GM10266 (cell line): Measurements from ENCODE around the gene ZNF667.

Experiments used
- DNase-seq: peaks from one replicate; pipeline ENCODE4 v3.0.0; 2012; ENCODE audit errors: extremely low spot score
- TF ChIP-seq, protein P1 (sequence below): IDR thresholded peaks from 2 replicates; pipeline ENCODE4 v1.5.1; 2012; ENCODE audit warnings: mild to moderate bottlenecking, low read depth; ENCODE audit not compliant: control insufficient read depth, insufficient read depth; ENCODE audit errors: missing control alignments

The ZNF667 gene

DNA sequence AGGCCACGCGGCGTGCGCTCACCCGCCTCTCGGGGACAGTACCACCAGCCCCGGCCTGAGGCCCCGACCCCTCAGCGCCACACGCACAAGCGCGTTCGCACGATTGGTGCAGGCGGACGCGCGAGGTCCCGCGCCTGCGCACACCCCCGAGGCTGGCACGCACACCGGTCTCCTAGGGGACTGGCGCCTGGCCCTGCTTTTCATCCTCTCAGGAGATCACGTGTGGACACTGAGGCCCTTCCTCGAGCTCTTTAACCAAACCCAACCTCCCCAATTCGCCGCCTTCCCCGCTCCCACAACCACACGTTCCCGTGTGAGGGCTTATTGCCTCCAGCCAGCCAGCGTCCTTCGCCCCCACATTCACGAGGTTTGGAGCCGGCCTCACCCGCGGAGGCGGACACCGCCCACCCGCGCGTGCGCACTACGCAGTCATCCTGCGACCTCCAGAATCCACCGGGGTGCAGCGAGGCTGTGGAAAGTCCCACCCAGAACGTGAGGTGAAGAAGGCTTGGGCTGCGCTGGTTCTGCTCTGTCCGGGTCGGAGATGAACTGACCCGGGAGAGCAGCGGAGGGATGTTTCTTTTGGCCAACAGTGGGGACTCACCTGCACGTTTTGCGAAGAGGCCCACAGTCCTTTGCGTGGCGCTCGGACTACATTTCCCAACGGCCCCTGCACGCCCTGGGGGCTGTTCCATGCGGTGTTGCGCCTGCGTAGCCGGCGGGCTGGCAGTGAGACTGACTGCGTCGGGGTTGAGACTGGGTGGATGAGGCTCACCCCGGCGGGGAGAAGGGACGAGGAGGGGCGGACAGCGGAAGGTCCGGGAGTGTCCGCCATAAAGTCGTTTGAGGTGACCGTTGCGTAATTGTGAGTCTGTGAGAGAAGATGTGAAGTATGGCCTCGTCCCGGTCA, 539 bp upstream of the ZNF667 start:
- TF ChIP-seq, protein P1, sequence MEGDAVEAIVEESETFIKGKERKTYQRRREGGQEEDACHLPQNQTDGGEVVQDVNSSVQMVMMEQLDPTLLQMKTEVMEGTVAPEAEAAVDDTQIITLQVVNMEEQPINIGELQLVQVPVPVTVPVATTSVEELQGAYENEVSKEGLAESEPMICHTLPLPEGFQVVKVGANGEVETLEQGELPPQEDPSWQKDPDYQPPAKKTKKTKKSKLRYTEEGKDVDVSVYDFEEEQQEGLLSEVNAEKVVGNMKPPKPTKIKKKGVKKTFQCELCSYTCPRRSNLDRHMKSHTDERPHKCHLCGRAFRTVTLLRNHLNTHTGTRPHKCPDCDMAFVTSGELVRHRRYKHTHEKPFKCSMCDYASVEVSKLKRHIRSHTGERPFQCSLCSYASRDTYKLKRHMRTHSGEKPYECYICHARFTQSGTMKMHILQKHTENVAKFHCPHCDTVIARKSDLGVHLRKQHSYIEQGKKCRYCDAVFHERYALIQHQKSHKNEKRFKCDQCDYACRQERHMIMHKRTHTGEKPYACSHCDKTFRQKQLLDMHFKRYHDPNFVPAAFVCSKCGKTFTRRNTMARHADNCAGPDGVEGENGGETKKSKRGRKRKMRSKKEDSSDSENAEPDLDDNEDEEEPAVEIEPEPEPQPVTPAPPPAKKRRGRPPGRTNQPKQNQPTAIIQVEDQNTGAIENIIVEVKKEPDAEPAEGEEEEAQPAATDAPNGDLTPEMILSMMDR: no peak
- no peak for DNase-seq

DNA sequence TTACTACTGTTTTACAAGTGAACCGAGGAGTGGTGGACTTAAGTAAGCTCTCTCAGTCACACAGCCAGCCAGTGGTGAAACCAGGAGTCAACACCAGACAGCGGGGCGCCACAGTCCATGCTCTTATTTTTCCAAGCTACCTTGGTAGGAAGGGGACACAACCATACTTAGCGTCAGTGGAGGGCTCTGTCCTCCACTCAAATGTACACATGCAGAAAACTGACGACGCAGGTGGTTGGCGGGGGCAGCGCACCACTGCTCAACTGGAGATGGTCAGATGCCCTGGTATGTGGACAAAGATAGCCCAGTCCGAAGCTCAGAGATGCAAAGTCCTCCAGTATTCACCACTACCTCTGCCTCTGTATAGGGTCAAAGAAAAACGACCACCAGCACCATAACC, 1.1 kb downstream of the ZNF667 start:
- no peak for DNase-seq
- TF ChIP-seq, protein P1: no peak

DNA sequence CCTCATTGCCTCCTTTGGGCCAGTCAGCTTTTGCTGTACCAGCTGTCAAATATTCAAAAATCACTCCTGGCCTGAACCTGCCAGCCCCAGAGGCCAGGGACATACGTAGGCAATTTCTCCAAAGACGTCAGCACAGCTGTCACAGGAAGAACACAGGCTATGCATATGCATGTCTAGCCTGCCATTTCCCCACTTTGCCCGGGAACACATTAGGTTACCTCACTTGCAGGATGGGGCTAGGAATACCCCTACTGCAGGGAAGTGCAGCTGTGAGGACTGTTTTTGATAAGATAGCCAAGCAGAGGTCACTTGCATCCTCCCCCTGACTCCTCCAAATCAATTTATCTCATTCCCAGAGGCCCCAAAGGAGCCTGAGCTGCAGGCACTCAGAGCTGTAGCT, 2.8 kb downstream of the ZNF667 start:
- no peak for DNase-seq
- TF ChIP-seq, protein P1: no peak

DNA sequence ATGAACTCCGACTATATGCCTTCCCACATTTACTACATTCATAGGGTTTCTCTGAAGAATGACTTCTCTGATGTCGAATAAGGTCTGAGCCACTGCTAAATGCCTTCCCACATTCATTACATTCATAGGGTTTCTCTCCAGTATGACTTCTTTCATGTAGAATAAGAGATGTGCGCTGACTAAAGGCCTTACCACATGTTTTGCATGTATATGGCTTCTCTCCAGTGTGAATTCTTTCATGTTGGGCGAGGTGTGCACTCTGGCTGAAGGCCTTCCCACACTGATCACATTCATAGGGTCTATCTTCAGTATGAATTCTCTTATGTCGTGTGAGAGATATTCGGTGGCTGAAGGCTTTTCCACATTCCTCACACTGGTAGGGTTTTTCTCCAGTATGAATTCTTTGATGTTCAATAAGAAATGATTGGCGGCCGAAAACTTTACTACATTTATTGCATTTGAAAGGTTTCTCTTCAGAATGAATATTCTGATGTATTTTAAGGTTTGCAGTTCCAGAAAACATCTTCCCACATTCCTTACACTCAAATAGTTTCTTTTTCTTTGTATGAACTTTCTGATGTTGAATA, 35.8 kb downstream of the ZNF667 start:
- TF ChIP-seq, protein P1: no peak
- no peak for DNase-seq

DNA sequence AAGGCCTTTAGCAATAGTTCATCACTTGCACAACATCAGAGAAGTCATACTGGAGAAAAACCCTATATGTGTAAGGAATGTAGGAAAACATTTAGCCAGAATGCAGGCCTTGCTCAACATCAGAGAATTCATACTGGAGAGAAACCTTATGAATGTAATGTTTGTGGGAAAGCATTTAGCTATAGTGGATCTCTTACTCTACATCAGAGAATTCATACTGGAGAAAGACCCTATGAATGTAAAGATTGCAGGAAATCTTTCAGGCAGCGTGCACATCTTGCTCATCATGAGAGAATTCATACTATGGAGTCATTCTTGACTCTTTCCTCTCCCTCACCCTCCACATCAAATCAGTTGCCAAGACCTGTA, 53.2 kb downstream of the ZNF667 start:
- no peak for DNase-seq
- TF ChIP-seq, protein P1: no peak

GRCh38 chr19:56423276-56423984, 53.7 kb downstream of the ZNF667 start:
- DNase-seq: no peak

More at GRCh38 chr19:56423276-56423984, 53.7 kb downstream of the ZNF667 start:
- TF ChIP-seq, protein P1: no peak
